Trophoblast cell (in vitro differentiated cells and primary cell): Measurements from ENCODE around the gene RAB35.
A peak's percentile ranks its signal among the peaks of the same experiment; 100 is the strongest.

ENCODE experiments used
- DNase-seq, 2 donors: peaks; one replicate each; pipeline ENCODE4 v3.0.0-alpha.2; 2016
- H2AFZ ChIP-seq: 2 replicates; pipeline ENCODE4 v1.6.1; 2013; ENCODE audit warnings: low read length, moderate library complexity, mild to moderate bottlenecking; ENCODE audit not compliant: insufficient read depth, poor library complexity
- H2AK5ac ChIP-seq: 2 replicates; pipeline ENCODE4 v1.6.1; 2013; ENCODE audit warnings: mild to moderate bottlenecking, low read length
- H2BK120ac ChIP-seq: 2 replicates; pipeline ENCODE4 v1.6.1; 2013; ENCODE audit warnings: low read length, mild to moderate bottlenecking, moderate library complexity; ENCODE audit not compliant: insufficient read depth, poor library complexity
- H2BK12ac ChIP-seq: 2 replicates; pipeline ENCODE4 v1.6.1; 2013; ENCODE audit warnings: mild to moderate bottlenecking, low read length, moderate library complexity
- H2BK5ac ChIP-seq: 2 replicates; pipeline ENCODE4 v1.6.1; 2013; ENCODE audit warnings: low read length, low read depth, moderate library complexity, mild to moderate bottlenecking; ENCODE audit not compliant: poor library complexity
- H3K14ac ChIP-seq: 2 replicates; pipeline ENCODE4 v1.6.1; 2013; ENCODE audit warnings: mild to moderate bottlenecking, low read length
- H3K18ac ChIP-seq: 2 replicates; pipeline ENCODE4 v1.6.1; 2013; ENCODE audit warnings: mild to moderate bottlenecking, low read length
- H3K23ac ChIP-seq: 2 replicates; pipeline ENCODE4 v1.6.1; 2013; ENCODE audit warnings: low read length
- H3K27ac ChIP-seq: 2 replicates; pipeline ENCODE4 v1.5.1; 2013; ENCODE audit warnings: low read depth, mild to moderate bottlenecking, inconsistent platforms, low read length, moderate library complexity
- H3K27me3 ChIP-seq: 2 replicates; pipeline ENCODE4 v1.6.1; 2013; ENCODE audit warnings: inconsistent platforms, mild to moderate bottlenecking, low read length, moderate library complexity; ENCODE audit not compliant: insufficient read depth
- H3K36me3 ChIP-seq, 2 experiments: 1 replicate in 1 of 2; 2 replicates in 1 of 2; pipeline ENCODE4 v1.6.1; 2013; ENCODE audit warnings: low read length in 2 of 2, mild to moderate bottlenecking in 2 of 2, moderate library complexity in 1 of 2; ENCODE audit not compliant: insufficient read depth in 2 of 2, control insufficient read depth in 1 of 2
- H3K4ac ChIP-seq: 2 replicates; pipeline ENCODE4 v1.6.1; 2013; ENCODE audit warnings: low read depth, mild to moderate bottlenecking, low read length, moderate library complexity
- H3K4me1 ChIP-seq, 2 experiments: 1 replicate in 1 of 2; 2 replicates in 1 of 2; pipeline ENCODE4 v1.6.1; 2013; ENCODE audit warnings: low read length in 2 of 2, mild to moderate bottlenecking in 2 of 2, moderate library complexity in 1 of 2; ENCODE audit not compliant: insufficient read depth in 2 of 2, control insufficient read depth in 1 of 2
- H3K4me2 ChIP-seq: 2 replicates; pipeline ENCODE4 v1.6.1; 2013; ENCODE audit warnings: inconsistent platforms, mild to moderate bottlenecking, low read length, moderate library complexity
- H3K4me3 ChIP-seq: 2 replicates; pipeline ENCODE4 v1.5.1; 2013; ENCODE audit warnings: mild to moderate bottlenecking, low read depth, low read length, inconsistent platforms
- H3K79me1 ChIP-seq: one replicate; pipeline ENCODE4 v1.6.1; 2013; ENCODE audit warnings: low read length
- H3K79me2 ChIP-seq: 2 replicates; pipeline ENCODE4 v1.6.1; 2013; ENCODE audit warnings: low read length, mild to moderate bottlenecking; ENCODE audit not compliant: control insufficient read depth, insufficient read depth, poor library complexity
- H3K9ac ChIP-seq: 2 replicates; pipeline ENCODE4 v1.6.1; 2013; ENCODE audit warnings: mild to moderate bottlenecking, low read length
- H3K9me3 ChIP-seq: 2 replicates; pipeline ENCODE4 v1.6.1; 2013; ENCODE audit warnings: low read depth, mild to moderate bottlenecking, control low read depth, inconsistent platforms, low read length; ENCODE audit not compliant: insufficient read depth
- H4K12ac ChIP-seq: 2 replicates; pipeline ENCODE4 v1.6.1; 2013; ENCODE audit warnings: low read depth, mild to moderate bottlenecking, low read length, moderate library complexity
- H4K8ac ChIP-seq: 2 replicates; pipeline ENCODE4 v1.6.1; 2013; ENCODE audit warnings: low read depth, mild to moderate bottlenecking, low read length, moderate library complexity
- H4K91ac ChIP-seq: one replicate; pipeline ENCODE4 v1.6.1; 2013; ENCODE audit warnings: low read depth, mild to moderate bottlenecking, low read length, moderate library complexity
- WGBS: extraction: QIAGEN DNeasy Blood & Tissue Kit; methylation state at CpG from one replicate; pipeline ENCODE4 v1.1.7; 2013; ENCODE audit warnings: missing lambda C conversion rate; ENCODE audit not compliant: insufficient read length, insufficient coverage; ENCODE audit errors: extremely low coverage; 5-methylcytosine and 5-hydroxymethylcytosine counted together

RAB35 gene

GRCh38 chr12:120110550-120111501 lies 5.7 kb downstream of the RAB35 start:
- peaks cover 4 to 7% of the 10 kb centered on the region in 2 experiments for H3K4me1 ChIP-seq
- H3K14ac ChIP-seq = no peak overlapping the region
- no peak overlapping the region for H2BK5ac ChIP-seq
- H4K12ac ChIP-seq = no peak overlapping the region
- no peak overlapping the region for H2AFZ ChIP-seq
- no peak overlapping the region for H3K9ac ChIP-seq
- H3K27me3 ChIP-seq = no peaks in the 10 kb centered on the region
- H3K4ac ChIP-seq = peak overlapping the region; percentile 49
- WGBS = no CpG with 5 or more reads among the region's 26 CpGs
- H4K91ac ChIP-seq = no peak overlapping the region
- no peak overlapping the region for H2BK12ac ChIP-seq
- H4K8ac ChIP-seq = no peak overlapping the region
- H3K79me1 ChIP-seq = no peaks in the 10 kb centered on the region
- peak overlapping the region; percentile 16 for H3K18ac ChIP-seq
- peaks cover 16 to 19% of the 10 kb centered on the region in 2 experiments for H3K36me3 ChIP-seq
- H3K23ac ChIP-seq = no peak overlapping the region
- peaks cover 27% of the 10 kb centered on the region for H3K79me2 ChIP-seq
- H3K9me3 ChIP-seq = peaks cover 3% of the 10 kb centered on the region
- no peak overlapping the region for H3K4me2 ChIP-seq
- DNase-seq = peak in 1 of 2 donors; percentile 18
- H3K4me3 ChIP-seq = no peak overlapping the region
- H2AK5ac ChIP-seq = no peak overlapping the region
- H3K27ac ChIP-seq = no peak overlapping the region
- H2BK120ac ChIP-seq = no peak overlapping the region

- H3K9ac ChIP-seq = no peak overlapping the region
- H3K79me1 ChIP-seq = no peaks in the 10 kb centered on the region
- H4K91ac ChIP-seq = no peak overlapping the region
- peaks cover 18% of the 10 kb centered on the region for H3K79me2 ChIP-seq
- no peak overlapping the region for H3K27ac ChIP-seq
- peaks cover 6 to 7% of the 10 kb centered on the region in 2 experiments for H3K4me1 ChIP-seq
- H2BK120ac ChIP-seq = no peak overlapping the region
- peaks cover 20 to 23% of the 10 kb centered on the region in 2 experiments for H3K36me3 ChIP-seq
- H3K14ac ChIP-seq = no peak overlapping the region
- H3K23ac ChIP-seq = no peak overlapping the region
- no peak overlapping the region for H3K4me2 ChIP-seq
- no CpG with 5 or more reads among the region's 10 CpGs for WGBS
- DNase-seq = no peak
- no peak overlapping the region for H4K12ac ChIP-seq
- no peak overlapping the region for H2AFZ ChIP-seq
- H3K27me3 ChIP-seq = no peaks in the 10 kb centered on the region
- H2BK5ac ChIP-seq = no peak overlapping the region
- H3K4ac ChIP-seq = peak overlapping the region; percentile 70
- H3K4me3 ChIP-seq = no peak overlapping the region
- no peak overlapping the region for H3K18ac ChIP-seq
- H3K9me3 ChIP-seq = peaks cover 3% of the 10 kb centered on the region
- H4K8ac ChIP-seq = no peak overlapping the region
- no peak overlapping the region for H2AK5ac ChIP-seq
- H2BK12ac ChIP-seq = no peak overlapping the region
Observed at GRCh38 chr12:120109570-120110267, 6.8 kb downstream of the RAB35 start.

GRCh38 chr12:120106151-120106550 lies 10.4 kb downstream of the RAB35 start:
- no peak overlapping the region for H3K4ac ChIP-seq
- no peak for DNase-seq
- no peaks in the 10 kb centered on the region for H3K79me1 ChIP-seq
- H3K4me3 ChIP-seq = no peak overlapping the region
- WGBS = no CpG with 5 or more reads among the region's 1 CpG
- no peak overlapping the region for H4K12ac ChIP-seq
- H3K23ac ChIP-seq = no peak overlapping the region
- H3K36me3 ChIP-seq = peaks cover 33 to 39% of the 10 kb centered on the region in 2 experiments
- no peak overlapping the region for H3K4me2 ChIP-seq
- H3K27ac ChIP-seq = no peak overlapping the region
- H3K14ac ChIP-seq = no peak overlapping the region
- no peak overlapping the region for H2AK5ac ChIP-seq
- H2BK120ac ChIP-seq = no peak overlapping the region
- peaks cover 16 to 18% of the 10 kb centered on the region in 2 experiments for H3K4me1 ChIP-seq
- no peak overlapping the region for H2AFZ ChIP-seq
- no peak overlapping the region for H3K18ac ChIP-seq
- no peak overlapping the region for H2BK5ac ChIP-seq
- H3K9ac ChIP-seq = no peak overlapping the region
- no peak overlapping the region for H4K91ac ChIP-seq
- no peak overlapping the region for H4K8ac ChIP-seq
- H3K9me3 ChIP-seq = peaks cover 3% of the 10 kb centered on the region
- peaks cover 16% of the 10 kb centered on the region for H3K79me2 ChIP-seq
- no peaks in the 10 kb centered on the region for H3K27me3 ChIP-seq
- no peak overlapping the region for H2BK12ac ChIP-seq

DNA sequence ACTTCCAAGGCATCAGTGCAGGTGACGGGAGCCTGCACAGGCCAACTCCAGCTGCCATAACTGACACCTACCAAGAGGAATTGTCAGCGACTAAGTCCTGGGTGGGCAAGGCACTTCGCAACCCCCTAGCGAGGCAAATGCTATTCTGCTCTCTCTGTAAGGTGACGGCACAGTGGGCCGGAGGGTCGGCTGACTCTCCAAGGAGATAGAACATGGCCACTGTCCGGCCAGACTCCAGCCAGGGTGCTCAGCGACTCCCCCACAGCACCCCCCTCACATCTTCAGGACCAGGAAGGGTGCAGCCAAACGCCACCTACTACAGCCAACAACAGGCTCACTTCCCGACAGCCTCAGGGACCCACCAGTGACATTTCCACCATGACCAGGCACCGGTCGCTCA lies 13.2 kb downstream of the RAB35 start:
- no peak overlapping the region for H3K14ac ChIP-seq
- no peak overlapping the region for H3K4ac ChIP-seq
- no peak overlapping the region for H2AK5ac ChIP-seq
- DNase-seq = no peak
- no peak overlapping the region for H2BK5ac ChIP-seq
- no peak overlapping the region for H3K4me3 ChIP-seq
- H3K27ac ChIP-seq = no peak overlapping the region
- no peak overlapping the region for H4K91ac ChIP-seq
- no CpG with 5 or more reads among the region's 13 CpGs for WGBS
- no peak overlapping the region for H2AFZ ChIP-seq
- no peak overlapping the region for H2BK120ac ChIP-seq
- H4K8ac ChIP-seq = no peak overlapping the region
- H3K9ac ChIP-seq = no peak overlapping the region
- no peak overlapping the region for H4K12ac ChIP-seq
- H3K27me3 ChIP-seq = no peaks in the 10 kb centered on the region
- H3K36me3 ChIP-seq = peaks cover 58 to 65% of the 10 kb centered on the region in 2 experiments
- no peak overlapping the region for H2BK12ac ChIP-seq
- H3K4me1 ChIP-seq = peaks cover 16 to 18% of the 10 kb centered on the region in 2 experiments
- H3K9me3 ChIP-seq = peaks cover 3% of the 10 kb centered on the region
- H3K18ac ChIP-seq = peak overlapping the region; percentile 38
- H3K23ac ChIP-seq = no peak overlapping the region
- H3K4me2 ChIP-seq = no peak overlapping the region
- H3K79me1 ChIP-seq = no peaks in the 10 kb centered on the region
- peaks cover 7% of the 10 kb centered on the region for H3K79me2 ChIP-seq
